Measurements from ENCODE around the gene SLC16A5. TPM values are rescaled to one million over a fixed set of nuclear protein-coding genes. Genes with fewer than 3 reads are reported as not detected.

SLC16A5 gene
- total RNA-seq, 5 donors from 2014 or later (not counting 1 experiment from before 2014, with no cell fraction given): 9.1 to 24.3 (median 16.8) TPM

- H3K9me3 ChIP-seq: no peaks in the 10 kb centered on the region
- H3K4me1 ChIP-seq (ENCODE audit: control insufficient read depth in 1 of 2, extremely low read depth in 1 of 2, insufficient read depth in 2 of 2, low read length in 2 of 2): peaks cover 4 to 23% of the 10 kb centered on the region in 2 experiments
- Mint-ChIP-seq H3K9me3 (no peaks in the 10 kb centered on the region), H3K4me1 (peaks cover 22 to 27% (median 26%) of the 10 kb centered on the region in 3 donors), H3K36me3 (peaks cover 32% of the 10 kb centered on the region), H3K27me3 (no peaks in the 10 kb centered on the region), H3K27ac (no peak overlapping the region), H3K4me3 (no peak overlapping the region)
- WGBS (ENCODE audit: insufficient coverage): 98% methylated on average over 11 of the region's 13 CpGs
- DNase-seq (no peak), ATAC-seq (replicated peaks in 1 of 4) (no peak)
- no peaks in the 10 kb centered on the region for H3K27me3 ChIP-seq (replicated peaks in 1 of 2; ENCODE audit: control insufficient read depth in 2 of 2, extremely low read depth in 1 of 2, insufficient read depth in 2 of 2, low read length in 1 of 2)
- ChIA-PET POLR2A (interaction anchor here in 1 of 2 donors (0.5 kb wide), 1 partner anchor 23 kb away, joined by 7 read pairs; no protein-coding TSS in a partner anchor), CTCF (interaction anchor here in 1 of 2 donors (0.6 kb wide), 1 partner anchor 92 kb away, joined by 3 read pairs; no protein-coding TSS in a partner anchor)
- peaks cover 30 to 53% of the 10 kb centered on the region in 2 donors for H3K36me3 ChIP-seq (ENCODE audit: control insufficient read depth in 2 of 2, extremely low read depth in 1 of 2, insufficient read depth in 1 of 2, low read length in 1 of 2)
- no peak overlapping the region for H3K27ac ChIP-seq (ENCODE audit: low read length)
- no peak overlapping the region for H3K4me3 ChIP-seq (ENCODE audit: control insufficient read depth in 1 of 2, extremely low read depth in 1 of 2, low read length in 1 of 2)
These were observed 24.6 kb upstream of the SLC16A5 start for GRCh38 chr17:75063201-75063600.

GRCh38 chr17:75063626-75064025, 24.1 kb upstream of the SLC16A5 start:
- H3K4me3 Mint-ChIP-seq: no peak overlapping the region
- Histone ChIP-seq H3K4me1 (ENCODE audit: control insufficient read depth in 1 of 2, extremely low read depth in 1 of 2, insufficient read depth in 2 of 2, low read length in 2 of 2) (peaks cover 4 to 23% of the 10 kb centered on the region in 2 experiments), H3K36me3 (ENCODE audit: control insufficient read depth in 2 of 2, extremely low read depth in 1 of 2, insufficient read depth in 1 of 2, low read length in 1 of 2) (peaks cover 30 to 53% of the 10 kb centered on the region in 2 donors), H3K27me3 (replicated peaks in 1 of 2; ENCODE audit: control insufficient read depth in 2 of 2, extremely low read depth in 1 of 2, insufficient read depth in 2 of 2, low read length in 1 of 2) (no peaks in the 10 kb centered on the region), H3K4me3 (ENCODE audit: control insufficient read depth in 1 of 2, extremely low read depth in 1 of 2, low read length in 1 of 2) (no peak overlapping the region), H3K27ac (ENCODE audit: low read length) (no peak overlapping the region), H3K9me3 (no peaks in the 10 kb centered on the region)
- ChIA-PET POLR2A (interaction anchor here in 1 of 2 donors (0.5 to 0.6 kb wide), 2 partner anchors 15 to 23 kb away, joined by 3 to 7 read pairs; no protein-coding TSS in a partner anchor), CTCF (interaction anchor here in 1 of 2 donors (0.6 kb wide), 1 partner anchor 91 kb away, joined by 3 read pairs; no protein-coding TSS in a partner anchor)
- H3K36me3 Mint-ChIP-seq: peaks cover 32% of the 10 kb centered on the region
- H3K27ac Mint-ChIP-seq: no peak overlapping the region
- no CpG with 5 or more reads among the region's 3 CpGs for WGBS (ENCODE audit: insufficient coverage)
- DNase-seq (no peak), ATAC-seq (replicated peaks in 1 of 4) (no peak)
- H3K9me3 Mint-ChIP-seq: no peaks in the 10 kb centered on the region
- peaks cover 23 to 29% (median 27%) of the 10 kb centered on the region in 3 donors for H3K4me1 Mint-ChIP-seq
- no peaks in the 10 kb centered on the region for H3K27me3 Mint-ChIP-seq

DNA sequence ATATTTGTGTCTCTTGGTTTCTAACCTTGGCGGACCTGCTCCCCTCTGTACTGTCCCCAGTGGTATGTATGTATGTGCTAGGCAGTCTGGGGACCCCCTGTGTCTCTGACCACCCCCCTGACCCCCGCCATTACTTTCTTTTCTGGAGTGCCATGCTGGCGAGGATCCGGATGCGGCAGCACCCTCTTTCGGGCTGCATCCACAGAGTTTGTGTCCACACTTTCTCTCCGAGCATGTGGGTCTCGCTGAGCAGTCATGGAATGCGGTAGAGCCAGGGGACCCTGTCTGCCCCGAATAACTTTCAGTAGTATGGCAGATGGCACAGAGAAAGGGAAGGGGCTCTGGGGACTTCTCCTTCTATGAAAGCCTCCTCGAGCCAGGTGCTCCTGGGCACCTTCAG, 23.7 kb upstream of the SLC16A5 start:
- no peaks in the 10 kb centered on the region for H3K27me3 Mint-ChIP-seq
- no peaks in the 10 kb centered on the region for H3K27me3 ChIP-seq (replicated peaks in 1 of 2; ENCODE audit: control insufficient read depth in 2 of 2, extremely low read depth in 1 of 2, insufficient read depth in 2 of 2, low read length in 1 of 2)
- H3K4me1 ChIP-seq (ENCODE audit: control insufficient read depth in 1 of 2, extremely low read depth in 1 of 2, insufficient read depth in 2 of 2, low read length in 2 of 2): peaks cover 4 to 23% of the 10 kb centered on the region in 2 experiments
- H3K36me3 Mint-ChIP-seq: peaks cover 32% of the 10 kb centered on the region
- peaks cover 30 to 52% of the 10 kb centered on the region in 2 donors for H3K36me3 ChIP-seq (ENCODE audit: control insufficient read depth in 2 of 2, extremely low read depth in 1 of 2, insufficient read depth in 1 of 2, low read length in 1 of 2)
- ATAC-seq (replicated peaks in 1 of 4) (no peak), DNase-seq (no peak)
- no peaks in the 10 kb centered on the region for H3K9me3 Mint-ChIP-seq
- H3K4me3 Mint-ChIP-seq: no peak overlapping the region
- no peak overlapping the region for H3K27ac Mint-ChIP-seq
- WGBS (ENCODE audit: insufficient coverage): 100% methylated on average over 2 of the region's 11 CpGs
- no peak overlapping the region for H3K4me3 ChIP-seq (ENCODE audit: control insufficient read depth in 1 of 2, extremely low read depth in 1 of 2, low read length in 1 of 2)
- ChIA-PET POLR2A (interaction anchor here in 1 of 2 donors (0.6 kb wide), 1 partner anchor 15 kb away, joined by 3 read pairs; no protein-coding TSS in a partner anchor), CTCF (no interaction called here)
- peaks cover 23 to 32% (median 30%) of the 10 kb centered on the region in 3 donors for H3K4me1 Mint-ChIP-seq
- no peaks in the 10 kb centered on the region for H3K9me3 ChIP-seq
- H3K27ac ChIP-seq (ENCODE audit: low read length): no peak overlapping the region

DNA sequence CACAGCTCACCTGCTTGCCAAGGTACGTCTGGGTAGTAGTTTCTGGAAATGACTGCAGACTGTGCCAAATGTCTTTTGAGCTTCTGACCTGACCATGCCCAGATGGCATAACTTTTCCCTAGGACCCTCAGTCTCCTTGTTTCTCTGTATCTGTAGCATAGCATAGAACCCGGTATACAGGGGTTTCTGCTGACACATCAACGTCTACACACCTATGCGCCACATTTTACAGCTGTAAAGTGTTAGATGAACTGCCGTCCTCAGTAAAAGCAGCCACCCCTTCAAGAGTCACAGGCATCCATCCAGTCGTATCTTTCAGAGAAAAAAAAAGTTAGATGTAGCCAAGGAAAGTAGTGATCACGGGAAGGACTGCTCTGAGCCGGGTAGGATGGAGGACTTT, 23.3 kb upstream of the SLC16A5 start:
- Mint-ChIP-seq H3K4me3 (no peak overlapping the region), H3K4me1 (peaks cover 23 to 30% (median 30%) of the 10 kb centered on the region in 3 donors), H3K27ac (no peak overlapping the region), H3K27me3 (no peaks in the 10 kb centered on the region), H3K36me3 (peaks cover 30% of the 10 kb centered on the region), H3K9me3 (no peaks in the 10 kb centered on the region)
- Histone ChIP-seq H3K27ac (ENCODE audit: low read length) (no peak overlapping the region), H3K4me3 (ENCODE audit: control insufficient read depth in 1 of 2, extremely low read depth in 1 of 2, low read length in 1 of 2) (no peak overlapping the region), H3K27me3 (replicated peaks in 1 of 2; ENCODE audit: control insufficient read depth in 2 of 2, extremely low read depth in 1 of 2, insufficient read depth in 2 of 2, low read length in 1 of 2) (no peaks in the 10 kb centered on the region), H3K4me1 (ENCODE audit: control insufficient read depth in 1 of 2, extremely low read depth in 1 of 2, insufficient read depth in 2 of 2, low read length in 2 of 2) (peaks cover 4 to 23% of the 10 kb centered on the region in 2 experiments), H3K36me3 (ENCODE audit: control insufficient read depth in 2 of 2, extremely low read depth in 1 of 2, insufficient read depth in 1 of 2, low read length in 1 of 2) (peaks cover 30 to 48% of the 10 kb centered on the region in 2 donors), H3K9me3 (no peaks in the 10 kb centered on the region)
- WGBS (ENCODE audit: insufficient coverage): 84% methylated on average over 5 of the region's 8 CpGs
- ChIA-PET POLR2A (interaction anchor here in 1 of 2 donors (0.6 kb wide), 1 partner anchor 16 kb away, joined by 3 read pairs; no protein-coding TSS in a partner anchor), CTCF (interaction anchor here in 1 of 2 donors (0.6 kb wide), 1 partner anchor 25 kb away, joined by 3 read pairs; no protein-coding TSS in a partner anchor)
- ATAC-seq (replicated peaks in 1 of 4) (no peak), DNase-seq (no peak)

DNA sequence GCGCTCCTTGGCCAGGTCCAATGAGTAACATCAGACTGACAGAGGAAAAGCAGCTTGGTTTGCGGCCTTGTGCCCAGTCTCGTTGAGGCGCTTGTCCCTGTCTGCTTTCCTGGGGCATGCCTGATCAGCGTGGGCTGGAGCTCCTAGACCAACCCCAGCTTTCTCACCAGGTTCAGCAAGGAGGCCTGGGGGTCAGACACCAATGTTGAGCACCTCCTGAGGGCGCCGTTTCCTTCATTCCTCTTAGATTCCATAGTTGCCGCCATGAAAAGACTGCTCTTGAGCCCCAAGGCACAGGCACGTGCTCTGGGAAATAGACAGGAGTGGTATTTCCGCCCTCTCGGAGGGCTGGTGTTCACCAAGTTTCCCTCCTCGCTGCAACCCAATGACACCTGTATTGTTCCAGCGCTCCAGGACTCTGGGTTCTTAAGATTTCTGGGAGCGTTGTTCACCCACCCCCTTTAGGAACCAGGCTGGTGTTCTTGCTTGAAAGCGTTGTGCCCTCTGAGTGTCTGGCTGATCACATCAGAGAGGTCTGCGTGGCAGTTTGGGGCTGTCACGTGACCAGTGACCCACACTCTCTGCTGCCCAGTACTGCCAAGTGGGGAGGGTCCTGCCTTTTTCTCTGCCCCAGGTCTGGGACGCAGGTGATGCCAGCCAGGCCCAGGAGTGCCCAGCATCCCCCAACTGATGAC, 22.7 kb upstream of the SLC16A5 start:
- no peak overlapping the region for H3K4me3 ChIP-seq (ENCODE audit: control insufficient read depth in 1 of 2, extremely low read depth in 1 of 2, low read length in 1 of 2)
- no peaks in the 10 kb centered on the region for H3K9me3 ChIP-seq
- DNase-seq (no peak), ATAC-seq (replicated peaks in 1 of 4) (no peak)
- H3K27me3 ChIP-seq (replicated peaks in 1 of 2; ENCODE audit: control insufficient read depth in 2 of 2, extremely low read depth in 1 of 2, insufficient read depth in 2 of 2, low read length in 1 of 2): no peaks in the 10 kb centered on the region
- H3K4me1 ChIP-seq (ENCODE audit: control insufficient read depth in 1 of 2, extremely low read depth in 1 of 2, insufficient read depth in 2 of 2, low read length in 2 of 2): peaks cover 4 to 23% of the 10 kb centered on the region in 2 experiments
- H3K27ac ChIP-seq (ENCODE audit: low read length): no peak overlapping the region
- WGBS (ENCODE audit: insufficient coverage): 93% methylated on average over 17 of the region's 18 CpGs
- Mint-ChIP-seq H3K4me3 (no peak overlapping the region), H3K9me3 (no peaks in the 10 kb centered on the region), H3K27me3 (no peaks in the 10 kb centered on the region), H3K27ac (no peak overlapping the region), H3K4me1 (peaks cover 18 to 29% (median 25%) of the 10 kb centered on the region in 3 donors), H3K36me3 (peaks cover 25% of the 10 kb centered on the region)
- peaks cover 26 to 44% of the 10 kb centered on the region in 2 donors for H3K36me3 ChIP-seq (ENCODE audit: control insufficient read depth in 2 of 2, extremely low read depth in 1 of 2, insufficient read depth in 1 of 2, low read length in 1 of 2)
- ChIA-PET POLR2A (no interaction called here), CTCF (interaction anchor here in 1 of 2 donors (0.6 kb wide), 1 partner anchor 25 kb away, joined by 3 read pairs; no protein-coding TSS in a partner anchor)

GRCh38 chr17:75065562-75066151, 22.1 kb upstream of the SLC16A5 start:
- H3K27ac ChIP-seq (ENCODE audit: low read length): no peak overlapping the region
- ChIA-PET POLR2A (interaction anchor here in 1 of 2 donors (0.6 to 0.7 kb wide), 2 partner anchors 92 to 195 kb away, joined by 4 to 6 read pairs; no protein-coding TSS in a partner anchor), CTCF (no interaction called here)
- no peaks in the 10 kb centered on the region for H3K27me3 ChIP-seq (replicated peaks in 1 of 2; ENCODE audit: control insufficient read depth in 2 of 2, extremely low read depth in 1 of 2, insufficient read depth in 2 of 2, low read length in 1 of 2)
- Mint-ChIP-seq H3K27ac (peak overlapping the region; percentile 55 to 68), H3K4me3 (peak overlapping the region in 1 of 3 donors; percentile 19), H3K9me3 (no peaks in the 10 kb centered on the region), H3K36me3 (peaks cover 22% of the 10 kb centered on the region), H3K27me3 (no peaks in the 10 kb centered on the region), H3K4me1 (peaks cover 16 to 26% (median 23%) of the 10 kb centered on the region in 3 donors)
- DNase-seq: no peak
- WGBS (ENCODE audit: insufficient coverage): no CpG with 5 or more reads among the region's 6 CpGs
- no peaks in the 10 kb centered on the region for H3K9me3 ChIP-seq
- peaks cover 26 to 44% of the 10 kb centered on the region in 2 donors for H3K36me3 ChIP-seq (ENCODE audit: control insufficient read depth in 2 of 2, extremely low read depth in 1 of 2, insufficient read depth in 1 of 2, low read length in 1 of 2)
- no peak for ATAC-seq (replicated peaks in 1 of 4)
- H3K4me1 ChIP-seq (ENCODE audit: control insufficient read depth in 1 of 2, extremely low read depth in 1 of 2, insufficient read depth in 2 of 2, low read length in 2 of 2): peaks cover 4 to 23% of the 10 kb centered on the region in 2 experiments
- no peak overlapping the region for H3K4me3 ChIP-seq (ENCODE audit: control insufficient read depth in 1 of 2, extremely low read depth in 1 of 2, low read length in 1 of 2)
